ACHN (cell line): ENCODE measurements around the gene RUNDC3A.
A peak's percentile ranks its signal among the peaks of the same experiment; 100 is the strongest.

Source experiments
- DNase-seq: peaks from one replicate; pipeline ENCODE4 v3.0.0-alpha.2; 2015
- in situ Hi-C: cut with HindIII; loops from 2 replicates; pipeline ENCODE4 v1.10.0; 2017; ENCODE audit warnings: low sequenced_read_pairs, low pct_ligation_motif_present, low pct_unique_long_range_greater_than_20kb

The RUNDC3A gene

GRCh38 chr17:44351464-44351863, 43.1 kb downstream of the RUNDC3A start:
- in situ Hi-C loops = no loop called here

GRCh38 chr17:44351961-44352827, 43.8 kb downstream of the RUNDC3A start:
- DNase-seq = no peak

More at GRCh38 chr17:44351464-44351863, 43.1 kb downstream of the RUNDC3A start:
- no peak for DNase-seq

GRCh38 chr17:44352828-44353671, 44.6 kb downstream of the RUNDC3A start:
- no peak for DNase-seq
- in situ Hi-C loops = no loop called here

More at GRCh38 chr17:44351961-44352827, 43.8 kb downstream of the RUNDC3A start:
- in situ Hi-C loops = no loop called here

GRCh38 chr17:44353672-44354331, 45.4 kb downstream of the RUNDC3A start:
- DNase-seq = no peak
- in situ Hi-C loops = no loop called here

- in situ Hi-C loops = no loop called here
- DNase-seq = no peak
These were observed 46.5 kb downstream of the RUNDC3A start for GRCh38 chr17:44354582-44355561.

- DNase-seq = no peak
- in situ Hi-C loops = no loop called here
These were observed 47.3 kb downstream of the RUNDC3A start for GRCh38 chr17:44355642-44356099.

GRCh38 chr17:44356241-44356640, 47.8 kb downstream of the RUNDC3A start:
- no peak for DNase-seq
- in situ Hi-C loops = no loop called here

- in situ Hi-C loops = no loop called here
- no peak for DNase-seq
These were observed 49.7 kb downstream of the RUNDC3A start for GRCh38 chr17:44358066-44358465.

- DNase-seq = no peak
- in situ Hi-C loops = no loop called here
These were observed 50.6 kb downstream of the RUNDC3A start for GRCh38 chr17:44359006-44359405.

GRCh38 chr17:44359458-44360143, 51.2 kb downstream of the RUNDC3A start:
- in situ Hi-C loops = no loop called here
- DNase-seq = no peak

- no peak for DNase-seq
- in situ Hi-C loops = no loop called here
These were observed 51.7 kb downstream of the RUNDC3A start for GRCh38 chr17:44360144-44360533.

GRCh38 chr17:44360826-44361225, 52.4 kb downstream of the RUNDC3A start:
- no peak for DNase-seq
- in situ Hi-C loops = no loop called here

- no peak for DNase-seq
- in situ Hi-C loops = no loop called here
These were observed 53.2 kb downstream of the RUNDC3A start for GRCh38 chr17:44361292-44362260.

GRCh38 chr17:44362459-44362948, 54.1 kb downstream of the RUNDC3A start:
- no peak for DNase-seq
- in situ Hi-C loops = no loop called here

GRCh38 chr17:44362949-44363612, 54.7 kb downstream of the RUNDC3A start:
- in situ Hi-C loops = no loop called here
- peak; percentile 22 for DNase-seq
